SU-DHL-6 (cell line): Measurements from ENCODE around the gene MEIS1.

Source experiments
- H2AFZ ChIP-seq: fragments of 200-600 bp; sonication (generic); 2 replicates; pipeline ENCODE4 v1.6.1; 2014; ENCODE audit warnings: low read depth, mild to moderate bottlenecking, moderate library complexity, mixed read lengths, antibody characterized with exemption, low read length; ENCODE audit not compliant: severe bottlenecking
- H3F3A ChIP-seq: fragments of 200-600 bp; shearing (Covaris generic); 2 replicates; pipeline ENCODE4 v1.6.0; 2016; ENCODE audit warnings: antibody characterized with exemption, mild to moderate bottlenecking; ENCODE audit not compliant: insufficient read depth
- H3K27ac ChIP-seq: fragments of 200-600 bp; sonication (generic); 2 replicates; pipeline ENCODE4 v1.5.1; 2016; ENCODE audit warnings: low read depth, mild to moderate bottlenecking, low read length, moderate library complexity, mixed read lengths
- H3K27me3 ChIP-seq: fragments of 200-600 bp; sonication (generic), shearing (Covaris generic); 2 replicates; pipeline ENCODE4 v1.6.0; 2014; ENCODE audit warnings: mild to moderate bottlenecking, low read length
- H3K36me3 ChIP-seq: fragments of 200-600 bp; sonication (generic); 2 replicates; pipeline ENCODE4 v1.6.1; 2014; ENCODE audit warnings: mild to moderate bottlenecking, low read length, mixed read lengths
- H3K4me2 ChIP-seq: fragments of 300-600, 200-600 bp; shearing (Covaris generic), sonication (generic); 2 replicates; pipeline ENCODE4 v1.6.0; 2014; ENCODE audit warnings: low read length, low read depth, mild to moderate bottlenecking; ENCODE audit not compliant: poor library complexity, severe bottlenecking
- H3K4me3 ChIP-seq: fragments of 200-600 bp; sonication (generic); 2 replicates; pipeline ENCODE4 v1.5.1; 2014; ENCODE audit warnings: antibody characterized with exemption, low read length, mild to moderate bottlenecking, mixed read lengths; ENCODE audit not compliant: insufficient read depth, poor library complexity, severe bottlenecking
- H3K79me2 ChIP-seq: fragments of 200-600 bp; sonication (generic); 2 replicates; pipeline ENCODE4 v1.6.1; 2014; ENCODE audit warnings: mild to moderate bottlenecking, low read length, moderate library complexity; ENCODE audit not compliant: insufficient read depth
- H3K9ac ChIP-seq: fragments of 200-600 bp; sonication (generic); 2 replicates; pipeline ENCODE4 v1.7.0; 2014; ENCODE audit warnings: mild to moderate bottlenecking, low read length
- H3K9me2 ChIP-seq: fragments of 200-600 bp; sonication (generic); replicated peaks from 2 replicates; pipeline ENCODE4 v1.6.1; 2014; ENCODE audit warnings: low read length; ENCODE audit not compliant: insufficient read depth
- H3K9me3 ChIP-seq: fragments of 200-600 bp; sonication (generic); 2 replicates; pipeline ENCODE4 v1.6.1; 2014; ENCODE audit warnings: low read length, mixed read lengths; ENCODE audit not compliant: insufficient read depth
- H4K20me1 ChIP-seq: fragments of 200-600 bp; sonication (generic); 2 replicates; pipeline ENCODE4 v1.6.1; 2014; ENCODE audit warnings: low read depth, mild to moderate bottlenecking, antibody characterized with exemption, low read length, moderate library complexity, mixed read lengths
- EZH2phosphoT487 ChIP-seq: fragments of 200-600 bp; sonication (generic), shearing (Covaris generic); conservative IDR thresholded peaks from 2 replicates; pipeline ENCODE4 v1.6.1; 2018; ENCODE audit warnings: mild to moderate bottlenecking, antibody characterized with exemption, low read length, moderate library complexity, mixed read lengths
- TF ChIP-seq, protein P1 (sequence below): fragments of 200-600 bp; sonication (generic); IDR thresholded peaks from one replicate; pipeline ENCODE4 v1.5.1; 2017; ENCODE audit warnings: antibody characterized with exemption, mild to moderate bottlenecking, low read length, moderate library complexity; ENCODE audit not compliant: insufficient read depth, poor library complexity, severe bottlenecking

Gene MEIS1

DNA sequence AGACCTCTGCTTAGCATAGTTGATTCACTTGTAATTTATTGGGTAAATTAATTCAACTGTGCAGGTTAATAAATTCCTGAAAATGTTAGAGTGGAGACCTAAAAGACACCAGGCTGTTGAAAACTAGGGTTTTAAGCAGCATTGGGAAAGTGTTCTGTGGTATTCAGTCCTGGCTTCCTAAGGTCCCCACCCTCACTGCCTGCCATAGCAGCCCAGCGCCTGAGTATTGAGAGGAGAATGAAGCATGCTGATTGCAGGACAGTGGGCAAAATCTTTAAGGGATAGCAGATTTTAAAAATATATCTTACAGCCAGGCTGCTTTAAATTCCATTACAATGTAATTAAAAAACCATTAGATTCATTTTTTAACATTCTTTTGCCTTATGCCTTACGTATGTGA is 20.6 kb downstream of the MEIS1 start:
- no peak overlapping the region for H3K4me2 ChIP-seq
- H3K27ac ChIP-seq = no peak overlapping the region
- no peaks in the 10 kb centered on the region for H3K9me2 ChIP-seq
- no peak overlapping the region for H3K4me3 ChIP-seq
- H2AFZ ChIP-seq = no peak overlapping the region
- H3K79me2 ChIP-seq = no peaks in the 10 kb centered on the region
- H3K9me3 ChIP-seq = no peaks in the 10 kb centered on the region
- H4K20me1 ChIP-seq = no peaks in the 10 kb centered on the region
- no peak overlapping the region for H3K9ac ChIP-seq
- H3F3A ChIP-seq = no peaks in the 10 kb centered on the region
- TF ChIP-seq, protein P1, sequence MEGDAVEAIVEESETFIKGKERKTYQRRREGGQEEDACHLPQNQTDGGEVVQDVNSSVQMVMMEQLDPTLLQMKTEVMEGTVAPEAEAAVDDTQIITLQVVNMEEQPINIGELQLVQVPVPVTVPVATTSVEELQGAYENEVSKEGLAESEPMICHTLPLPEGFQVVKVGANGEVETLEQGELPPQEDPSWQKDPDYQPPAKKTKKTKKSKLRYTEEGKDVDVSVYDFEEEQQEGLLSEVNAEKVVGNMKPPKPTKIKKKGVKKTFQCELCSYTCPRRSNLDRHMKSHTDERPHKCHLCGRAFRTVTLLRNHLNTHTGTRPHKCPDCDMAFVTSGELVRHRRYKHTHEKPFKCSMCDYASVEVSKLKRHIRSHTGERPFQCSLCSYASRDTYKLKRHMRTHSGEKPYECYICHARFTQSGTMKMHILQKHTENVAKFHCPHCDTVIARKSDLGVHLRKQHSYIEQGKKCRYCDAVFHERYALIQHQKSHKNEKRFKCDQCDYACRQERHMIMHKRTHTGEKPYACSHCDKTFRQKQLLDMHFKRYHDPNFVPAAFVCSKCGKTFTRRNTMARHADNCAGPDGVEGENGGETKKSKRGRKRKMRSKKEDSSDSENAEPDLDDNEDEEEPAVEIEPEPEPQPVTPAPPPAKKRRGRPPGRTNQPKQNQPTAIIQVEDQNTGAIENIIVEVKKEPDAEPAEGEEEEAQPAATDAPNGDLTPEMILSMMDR = no peak
- no peak for TF ChIP-seq EZH2phosphoT487
- H3K36me3 ChIP-seq = no peaks in the 10 kb centered on the region
- no peaks in the 10 kb centered on the region for H3K27me3 ChIP-seq

GRCh38 chr2:66456183-66457041 is 21.5 kb downstream of the MEIS1 start:
- TF ChIP-seq, protein P1 = no peak
- no peak for TF ChIP-seq EZH2phosphoT487
- H3K9ac ChIP-seq = no peak overlapping the region
- H3K9me2 ChIP-seq = no peaks in the 10 kb centered on the region
- no peaks in the 10 kb centered on the region for H3K9me3 ChIP-seq
- H4K20me1 ChIP-seq = no peaks in the 10 kb centered on the region
- no peaks in the 10 kb centered on the region for H3F3A ChIP-seq
- H3K27me3 ChIP-seq = no peaks in the 10 kb centered on the region
- H3K79me2 ChIP-seq = no peaks in the 10 kb centered on the region
- H2AFZ ChIP-seq = no peak overlapping the region
- no peak overlapping the region for H3K4me2 ChIP-seq
- no peak overlapping the region for H3K4me3 ChIP-seq
- no peak overlapping the region for H3K27ac ChIP-seq
- no peaks in the 10 kb centered on the region for H3K36me3 ChIP-seq

DNA sequence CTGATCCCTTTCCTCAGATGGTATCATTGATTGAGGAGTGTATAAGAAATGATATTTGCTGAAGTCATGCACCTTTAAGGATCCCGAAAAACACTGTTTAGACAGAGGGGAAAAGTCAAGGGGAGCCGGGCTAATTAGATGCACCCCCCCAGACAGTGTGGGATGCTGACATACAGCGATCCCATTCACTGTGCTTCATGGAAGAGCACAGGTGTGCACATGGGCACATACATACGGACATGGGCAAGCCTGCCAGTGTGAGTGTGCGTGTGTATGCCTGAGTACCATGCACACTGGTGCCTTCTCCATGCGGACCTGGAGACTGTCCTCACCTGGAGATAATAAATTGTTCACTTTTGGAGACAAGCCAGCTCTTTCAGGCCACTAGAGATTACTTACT is 22.6 kb downstream of the MEIS1 start:
- H3K9me2 ChIP-seq = no peaks in the 10 kb centered on the region
- H3K79me2 ChIP-seq = no peaks in the 10 kb centered on the region
- TF ChIP-seq, protein P1 = no peak
- no peak for TF ChIP-seq EZH2phosphoT487
- no peak overlapping the region for H3K4me2 ChIP-seq
- no peaks in the 10 kb centered on the region for H3K9me3 ChIP-seq
- H4K20me1 ChIP-seq = no peaks in the 10 kb centered on the region
- no peak overlapping the region for H3K4me3 ChIP-seq
- H3F3A ChIP-seq = no peaks in the 10 kb centered on the region
- H3K36me3 ChIP-seq = no peaks in the 10 kb centered on the region
- H2AFZ ChIP-seq = no peak overlapping the region
- H3K27ac ChIP-seq = no peak overlapping the region
- H3K9ac ChIP-seq = no peak overlapping the region
- H3K27me3 ChIP-seq = no peaks in the 10 kb centered on the region
